WTC11 (cell line): ENCODE results near the gene TRIM66.

Source experiments
- ATF1 ChIP-seq: sonication (generic); formaldehyde crosslinking; IDR thresholded peaks from 2 replicates; pipeline ENCODE4 v1.8.1; 2023; ENCODE audit warnings: mild to moderate bottlenecking, moderate library complexity, missing genetic modification reagents
- CBFB ChIP-seq: sonication (generic); formaldehyde crosslinking; IDR thresholded peaks from 2 replicates; pipeline ENCODE4 v1.8.1; 2022; ENCODE audit warnings: mild to moderate bottlenecking, low read depth, missing genetic modification reagents
- IRF2 ChIP-seq: sonication (generic); formaldehyde crosslinking; IDR thresholded peaks from 2 replicates; pipeline ENCODE4 v1.8.0; 2022; ENCODE audit warnings: low read depth, missing genetic modification reagents, borderline replicate concordance
- RELA ChIP-seq: sonication (generic); formaldehyde crosslinking; IDR thresholded peaks from 2 replicates; pipeline ENCODE4 v1.8.1; 2022; ENCODE audit warnings: missing genetic modification reagents, mild to moderate bottlenecking, borderline replicate concordance
- SMAD3 ChIP-seq: sonication (generic); formaldehyde crosslinking; IDR thresholded peaks from 2 replicates; pipeline ENCODE4 v1.8.0; 2022; ENCODE audit warnings: missing genetic modification reagents, mild to moderate bottlenecking, borderline replicate concordance
- SMAD4 ChIP-seq: sonication (generic); formaldehyde crosslinking; IDR thresholded peaks from 2 replicates; pipeline ENCODE4 v1.8.0; 2022; ENCODE audit warnings: mild to moderate bottlenecking, missing genetic modification reagents
- SP1 ChIP-seq: sonication (generic); formaldehyde crosslinking; conservative IDR thresholded peaks from 2 replicates; pipeline ENCODE4 v1.8.1; 2022; ENCODE audit warnings: missing genetic modification reagents
- TP53 ChIP-seq: sonication (generic); formaldehyde crosslinking; IDR thresholded peaks from 2 replicates; pipeline ENCODE4 v1.8.1; 2023; ENCODE audit warnings: mild to moderate bottlenecking, missing genetic modification reagents
- ZBTB21 ChIP-seq: sonication (generic); formaldehyde crosslinking; IDR thresholded peaks from 2 replicates; pipeline ENCODE4 v1.8.1; 2023; ENCODE audit warnings: mild to moderate bottlenecking, missing genetic modification reagents, borderline replicate concordance
- ZNF232 ChIP-seq: sonication (generic); formaldehyde crosslinking; IDR thresholded peaks from 2 replicates; pipeline ENCODE4 v1.8.0; 2022; ENCODE audit warnings: mild to moderate bottlenecking, missing genetic modification reagents
- TF ChIP-seq, protein P1 (sequence below): fragments of 200-600 bp; IDR thresholded peaks from 2 replicates; pipeline ENCODE4 v1.8.0; 2022; ENCODE audit warnings: antibody characterized with exemption
- TF ChIP-seq, protein P2 (sequence below): sonication (generic); formaldehyde crosslinking; IDR thresholded peaks from 2 replicates; pipeline ENCODE4 v1.8.1; 2023; ENCODE audit warnings: mild to moderate bottlenecking, moderate library complexity, missing genetic modification reagents
- TF ChIP-seq, protein P3 (sequence below): sonication (generic); formaldehyde crosslinking; IDR thresholded peaks from 2 replicates; pipeline ENCODE4 v1.8.0; 2022; ENCODE audit warnings: mild to moderate bottlenecking, missing genetic modification reagents
- TF ChIP-seq, protein P4 (sequence below): sonication (generic); formaldehyde crosslinking; IDR thresholded peaks from 2 replicates; pipeline ENCODE4 v1.8.0; 2023; ENCODE audit warnings: mild to moderate bottlenecking, missing genetic modification reagents

DNA sequence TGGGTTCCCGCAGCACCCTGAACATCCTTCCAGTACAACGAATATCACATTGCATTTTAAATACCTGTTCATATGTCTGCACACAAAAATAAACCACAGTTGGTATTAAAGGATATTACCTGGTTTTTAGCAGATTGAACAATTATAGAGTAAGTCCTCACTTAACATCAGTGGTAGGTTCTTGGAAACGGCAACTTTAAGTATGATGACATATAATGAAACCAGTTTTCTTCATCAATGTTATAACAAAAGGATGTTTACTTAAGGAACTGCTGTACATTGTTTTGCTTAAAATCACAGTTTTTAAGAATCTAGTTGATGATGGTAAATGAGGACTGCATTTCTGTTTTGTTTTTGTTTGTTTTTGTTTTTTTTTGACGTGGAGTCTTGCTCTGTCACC, 28.0 kb downstream of the TRIM66 start:
- no peak for TF ChIP-seq SMAD3
- TF ChIP-seq SP1 (CRISPR knock-in tag) = no peak
- TF ChIP-seq, protein P1, sequence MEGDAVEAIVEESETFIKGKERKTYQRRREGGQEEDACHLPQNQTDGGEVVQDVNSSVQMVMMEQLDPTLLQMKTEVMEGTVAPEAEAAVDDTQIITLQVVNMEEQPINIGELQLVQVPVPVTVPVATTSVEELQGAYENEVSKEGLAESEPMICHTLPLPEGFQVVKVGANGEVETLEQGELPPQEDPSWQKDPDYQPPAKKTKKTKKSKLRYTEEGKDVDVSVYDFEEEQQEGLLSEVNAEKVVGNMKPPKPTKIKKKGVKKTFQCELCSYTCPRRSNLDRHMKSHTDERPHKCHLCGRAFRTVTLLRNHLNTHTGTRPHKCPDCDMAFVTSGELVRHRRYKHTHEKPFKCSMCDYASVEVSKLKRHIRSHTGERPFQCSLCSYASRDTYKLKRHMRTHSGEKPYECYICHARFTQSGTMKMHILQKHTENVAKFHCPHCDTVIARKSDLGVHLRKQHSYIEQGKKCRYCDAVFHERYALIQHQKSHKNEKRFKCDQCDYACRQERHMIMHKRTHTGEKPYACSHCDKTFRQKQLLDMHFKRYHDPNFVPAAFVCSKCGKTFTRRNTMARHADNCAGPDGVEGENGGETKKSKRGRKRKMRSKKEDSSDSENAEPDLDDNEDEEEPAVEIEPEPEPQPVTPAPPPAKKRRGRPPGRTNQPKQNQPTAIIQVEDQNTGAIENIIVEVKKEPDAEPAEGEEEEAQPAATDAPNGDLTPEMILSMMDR = no peak
- no peak for TF ChIP-seq TP53 (CRISPR knock-in tag)
- TF ChIP-seq, protein P2, sequence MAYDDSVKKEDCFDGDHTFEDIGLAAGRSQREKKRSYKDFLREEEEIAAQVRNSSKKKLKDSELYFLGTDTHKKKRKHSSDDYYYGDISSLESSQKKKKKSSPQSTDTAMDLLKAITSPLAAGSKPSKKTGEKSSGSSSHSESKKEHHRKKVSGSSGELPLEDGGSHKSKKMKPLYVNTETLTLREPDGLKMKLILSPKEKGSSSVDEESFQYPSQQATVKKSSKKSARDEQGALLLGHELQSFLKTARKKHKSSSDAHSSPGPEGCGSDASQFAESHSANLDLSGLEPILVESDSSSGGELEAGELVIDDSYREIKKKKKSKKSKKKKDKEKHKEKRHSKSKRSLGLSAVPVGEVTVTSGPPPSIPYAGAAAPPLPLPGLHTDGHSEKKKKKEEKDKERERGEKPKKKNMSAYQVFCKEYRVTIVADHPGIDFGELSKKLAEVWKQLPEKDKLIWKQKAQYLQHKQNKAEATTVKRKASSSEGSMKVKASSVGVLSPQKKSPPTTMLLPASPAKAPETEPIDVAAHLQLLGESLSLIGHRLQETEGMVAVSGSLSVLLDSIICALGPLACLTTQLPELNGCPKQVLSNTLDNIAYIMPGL (CRISPR knock-in tag) = no peak
- TF ChIP-seq, protein P3, sequence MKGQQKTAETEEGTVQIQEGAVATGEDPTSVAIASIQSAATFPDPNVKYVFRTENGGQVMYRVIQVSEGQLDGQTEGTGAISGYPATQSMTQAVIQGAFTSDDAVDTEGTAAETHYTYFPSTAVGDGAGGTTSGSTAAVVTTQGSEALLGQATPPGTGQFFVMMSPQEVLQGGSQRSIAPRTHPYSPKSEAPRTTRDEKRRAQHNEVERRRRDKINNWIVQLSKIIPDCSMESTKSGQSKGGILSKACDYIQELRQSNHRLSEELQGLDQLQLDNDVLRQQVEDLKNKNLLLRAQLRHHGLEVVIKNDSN = no peak
- TF ChIP-seq CBFB (CRISPR knock-in tag) = no peak
- no peak for TF ChIP-seq IRF2 (CRISPR knock-in tag)
- TF ChIP-seq ATF1 = no peak
- TF ChIP-seq ZNF232 (CRISPR knock-in tag) = no peak
- TF ChIP-seq, protein P4, sequence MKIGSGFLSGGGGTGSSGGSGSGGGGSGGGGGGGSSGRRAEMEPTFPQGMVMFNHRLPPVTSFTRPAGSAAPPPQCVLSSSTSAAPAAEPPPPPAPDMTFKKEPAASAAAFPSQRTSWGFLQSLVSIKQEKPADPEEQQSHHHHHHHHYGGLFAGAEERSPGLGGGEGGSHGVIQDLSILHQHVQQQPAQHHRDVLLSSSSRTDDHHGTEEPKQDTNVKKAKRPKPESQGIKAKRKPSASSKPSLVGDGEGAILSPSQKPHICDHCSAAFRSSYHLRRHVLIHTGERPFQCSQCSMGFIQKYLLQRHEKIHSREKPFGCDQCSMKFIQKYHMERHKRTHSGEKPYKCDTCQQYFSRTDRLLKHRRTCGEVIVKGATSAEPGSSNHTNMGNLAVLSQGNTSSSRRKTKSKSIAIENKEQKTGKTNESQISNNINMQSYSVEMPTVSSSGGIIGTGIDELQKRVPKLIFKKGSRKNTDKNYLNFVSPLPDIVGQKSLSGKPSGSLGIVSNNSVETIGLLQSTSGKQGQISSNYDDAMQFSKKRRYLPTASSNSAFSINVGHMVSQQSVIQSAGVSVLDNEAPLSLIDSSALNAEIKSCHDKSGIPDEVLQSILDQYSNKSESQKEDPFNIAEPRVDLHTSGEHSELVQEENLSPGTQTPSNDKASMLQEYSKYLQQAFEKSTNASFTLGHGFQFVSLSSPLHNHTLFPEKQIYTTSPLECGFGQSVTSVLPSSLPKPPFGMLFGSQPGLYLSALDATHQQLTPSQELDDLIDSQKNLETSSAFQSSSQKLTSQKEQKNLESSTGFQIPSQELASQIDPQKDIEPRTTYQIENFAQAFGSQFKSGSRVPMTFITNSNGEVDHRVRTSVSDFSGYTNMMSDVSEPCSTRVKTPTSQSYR = no peak
- no peak for TF ChIP-seq SMAD4 (CRISPR knock-in tag)
- TF ChIP-seq ZBTB21 (CRISPR knock-in tag) = no peak
- TF ChIP-seq RELA (CRISPR knock-in tag) = no peak
